IPS-18a (cell line): Measurements from ENCODE around the gene CYP2W1.

Experiments used
- H3K27ac ChIP-seq: one replicate; pipeline ENCODE4 v1.5.1; 2013; ENCODE audit warnings: low read length
- H3K27me3 ChIP-seq: one replicate; pipeline ENCODE4 v1.6.1; 2013; ENCODE audit warnings: mild to moderate bottlenecking, low read length; ENCODE audit not compliant: control insufficient read depth, insufficient read depth
- H3K36me3 ChIP-seq: one replicate; pipeline ENCODE4 v1.6.1; 2013; ENCODE audit warnings: low read depth, low read length; ENCODE audit not compliant: control insufficient read depth
- H3K4me1 ChIP-seq: one replicate; pipeline ENCODE4 v1.6.1; 2013; ENCODE audit warnings: low read depth, low read length; ENCODE audit not compliant: control insufficient read depth
- H3K4me3 ChIP-seq: one replicate; pipeline ENCODE4 v1.5.1; 2013; ENCODE audit warnings: low read length
- H3K9ac ChIP-seq: one replicate; pipeline ENCODE4 v1.6.1; 2013; ENCODE audit warnings: mild to moderate bottlenecking, low read length, moderate library complexity
- H3K9me3 ChIP-seq: one replicate; pipeline ENCODE4 v1.6.1; 2013; ENCODE audit warnings: low read depth, low read length; ENCODE audit not compliant: control insufficient read depth

The CYP2W1 gene

GRCh38 chr7:944744-945143 is 38.2 kb upstream of the CYP2W1 start:
- peaks cover 6% of the 10 kb centered on the region for H3K4me1 ChIP-seq
- peaks cover 20% of the 10 kb centered on the region for H3K27me3 ChIP-seq
- H3K36me3 ChIP-seq = no peaks in the 10 kb centered on the region
- H3K27ac ChIP-seq = no peak overlapping the region
- H3K4me3 ChIP-seq = no peak overlapping the region
- H3K9me3 ChIP-seq = no peaks in the 10 kb centered on the region
- H3K9ac ChIP-seq = no peak overlapping the region

- H3K4me3 ChIP-seq = no peak overlapping the region
- H3K9ac ChIP-seq = no peak overlapping the region
- peaks cover 18% of the 10 kb centered on the region for H3K27me3 ChIP-seq
These were observed 37.8 kb upstream of the CYP2W1 start for GRCh38 chr7:945147-945555.

GRCh38 chr7:945556-946255 is 37.3 kb upstream of the CYP2W1 start:
- no peaks in the 10 kb centered on the region for H3K36me3 ChIP-seq
- H3K27ac ChIP-seq = no peak overlapping the region
- H3K9ac ChIP-seq = no peak overlapping the region
- peaks cover 13% of the 10 kb centered on the region for H3K27me3 ChIP-seq
- no peaks in the 10 kb centered on the region for H3K9me3 ChIP-seq
- H3K4me3 ChIP-seq = no peak overlapping the region
- H3K4me1 ChIP-seq = peaks cover 6% of the 10 kb centered on the region

More at GRCh38 chr7:945147-945555, 37.8 kb upstream of the CYP2W1 start:
- Histone ChIP-seq H3K36me3 (no peaks in the 10 kb centered on the region), H3K4me1 (peaks cover 6% of the 10 kb centered on the region), H3K9me3 (no peaks in the 10 kb centered on the region), H3K27ac (no peak overlapping the region)

DNA sequence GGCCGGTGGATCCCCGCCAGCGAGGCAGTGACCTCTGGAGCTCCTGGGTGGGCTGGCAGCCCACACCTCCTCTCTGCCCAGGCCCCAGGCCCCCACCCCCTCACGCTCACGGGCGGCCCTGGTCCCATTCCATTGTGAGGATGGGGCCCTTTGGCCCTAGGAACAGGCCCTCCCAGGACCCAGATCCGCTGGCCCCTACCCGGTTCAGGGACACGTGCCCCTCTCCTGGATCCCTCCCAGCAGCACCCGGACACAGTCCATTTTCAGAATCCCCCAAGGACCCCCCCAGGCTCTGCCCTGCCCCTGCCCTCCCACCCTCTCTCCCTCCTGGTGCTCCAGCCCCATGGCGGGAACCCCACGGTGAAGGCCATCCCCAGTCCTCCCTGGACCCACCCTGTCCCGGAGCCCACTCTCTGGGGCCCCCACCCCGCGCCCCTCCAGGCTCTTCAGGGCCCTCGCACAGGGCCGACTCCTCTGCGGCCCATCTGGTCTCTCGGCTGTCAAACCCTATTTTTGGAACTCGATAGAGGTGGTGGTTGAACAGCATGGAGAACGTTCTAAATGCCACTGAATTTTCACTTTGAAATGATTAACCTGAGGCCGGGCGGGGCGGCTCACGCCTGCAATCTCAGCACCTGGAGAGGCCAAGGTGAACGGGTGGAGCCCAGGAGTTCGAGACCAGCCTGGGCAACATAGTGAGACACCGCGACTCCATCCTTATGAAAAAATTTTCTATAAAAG is 36.6 kb upstream of the CYP2W1 start:
- Histone ChIP-seq H3K4me3 (no peak overlapping the region), H3K27me3 (peaks cover 7% of the 10 kb centered on the region), H3K36me3 (no peaks in the 10 kb centered on the region), H3K4me1 (peaks cover 6% of the 10 kb centered on the region), H3K27ac (no peak overlapping the region), H3K9me3 (no peaks in the 10 kb centered on the region), H3K9ac (no peak overlapping the region)

DNA sequence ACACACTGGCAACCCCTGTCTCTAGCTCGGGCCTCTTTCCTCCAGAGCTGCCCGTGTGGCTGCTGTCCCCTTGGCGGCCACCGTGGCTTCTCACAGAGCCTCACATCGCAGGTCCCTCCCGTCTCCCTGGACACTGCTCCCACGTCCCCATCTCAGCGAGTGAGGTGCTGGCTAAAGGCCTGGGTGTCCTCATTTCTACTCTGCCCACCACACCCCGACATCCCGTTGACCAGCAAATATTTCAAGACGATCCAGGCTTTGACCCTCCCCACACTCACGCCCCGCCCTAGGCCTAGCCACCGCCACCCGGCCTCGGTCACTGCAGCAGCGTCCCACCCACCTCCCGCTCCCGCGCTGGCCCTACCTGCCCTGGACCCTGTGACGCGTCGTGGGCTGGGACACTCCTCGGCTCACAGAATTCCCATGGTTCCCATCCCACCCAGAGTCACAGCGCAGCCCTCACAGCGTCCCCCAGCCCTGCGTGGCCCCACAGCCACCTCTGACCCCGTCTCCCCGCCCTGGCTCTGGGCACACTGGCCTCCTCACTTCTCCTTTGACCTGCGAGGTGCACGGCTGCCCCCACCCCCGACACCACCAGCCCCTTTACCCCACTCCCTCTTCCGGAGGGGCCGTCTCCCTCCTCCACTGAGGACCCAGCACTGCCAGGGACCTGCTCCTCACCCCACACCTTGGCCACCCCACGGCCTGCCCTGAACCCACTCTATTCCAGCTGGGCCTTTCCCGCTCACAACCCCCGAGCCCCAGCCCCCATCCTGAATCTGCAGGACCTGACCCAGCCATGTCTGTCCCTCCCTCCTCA is 35.4 kb upstream of the CYP2W1 start:
- Histone ChIP-seq H3K9me3 (no peaks in the 10 kb centered on the region), H3K4me3 (no peak overlapping the region), H3K27me3 (peaks cover 5% of the 10 kb centered on the region), H3K9ac (no peak overlapping the region), H3K27ac (no peak overlapping the region), H3K4me1 (peaks cover 6% of the 10 kb centered on the region), H3K36me3 (no peaks in the 10 kb centered on the region)

DNA sequence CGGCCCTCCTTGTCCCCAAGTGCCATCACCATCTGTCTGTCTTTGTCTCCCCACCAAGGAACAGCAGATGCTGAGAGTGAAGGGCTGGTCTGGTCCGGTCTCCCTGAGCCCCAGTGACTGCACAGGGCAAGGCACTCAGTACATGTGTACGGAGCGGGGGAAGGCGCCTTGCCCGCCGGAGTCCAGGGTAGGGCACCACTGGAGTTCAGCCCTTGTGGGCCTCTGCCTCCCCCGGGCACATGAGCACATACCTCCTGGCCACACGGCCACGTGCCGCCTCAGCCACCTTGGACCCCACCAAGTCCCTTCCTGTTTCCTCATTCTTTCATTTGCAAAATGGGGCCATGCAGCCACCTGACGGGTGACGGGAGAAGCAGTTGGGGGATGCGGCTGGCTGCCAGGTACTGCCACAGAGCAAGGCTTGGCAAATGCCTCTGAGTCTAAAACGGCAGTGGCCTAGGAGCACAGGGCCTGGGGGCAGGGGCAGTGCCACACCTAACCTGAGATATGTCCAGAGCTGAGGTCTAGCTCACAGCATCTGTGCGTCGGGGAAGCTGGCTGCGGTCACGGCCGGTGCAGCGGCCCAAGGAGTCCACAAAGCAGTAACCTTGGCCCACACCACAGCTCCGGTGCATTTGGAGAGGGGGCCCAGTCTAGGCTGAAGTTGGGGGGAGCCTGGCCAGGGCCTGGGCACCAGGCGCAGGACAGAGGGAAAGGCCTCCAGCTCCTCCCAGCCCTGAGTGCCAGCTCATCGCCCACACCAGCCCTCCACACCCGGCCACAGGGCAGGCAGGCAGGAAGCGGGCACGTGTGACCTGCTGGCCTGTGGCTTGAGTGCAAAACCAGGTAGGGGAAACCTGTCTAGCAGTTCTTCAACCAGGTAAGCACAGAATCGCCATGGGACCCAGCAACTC is 33.7 kb upstream of the CYP2W1 start:
- Histone ChIP-seq H3K27ac (no peak overlapping the region), H3K9ac (no peak overlapping the region), H3K4me3 (no peak overlapping the region), H3K9me3 (no peaks in the 10 kb centered on the region), H3K36me3 (no peaks in the 10 kb centered on the region), H3K27me3 (peaks cover 17% of the 10 kb centered on the region), H3K4me1 (peaks cover 6% of the 10 kb centered on the region)

DNA sequence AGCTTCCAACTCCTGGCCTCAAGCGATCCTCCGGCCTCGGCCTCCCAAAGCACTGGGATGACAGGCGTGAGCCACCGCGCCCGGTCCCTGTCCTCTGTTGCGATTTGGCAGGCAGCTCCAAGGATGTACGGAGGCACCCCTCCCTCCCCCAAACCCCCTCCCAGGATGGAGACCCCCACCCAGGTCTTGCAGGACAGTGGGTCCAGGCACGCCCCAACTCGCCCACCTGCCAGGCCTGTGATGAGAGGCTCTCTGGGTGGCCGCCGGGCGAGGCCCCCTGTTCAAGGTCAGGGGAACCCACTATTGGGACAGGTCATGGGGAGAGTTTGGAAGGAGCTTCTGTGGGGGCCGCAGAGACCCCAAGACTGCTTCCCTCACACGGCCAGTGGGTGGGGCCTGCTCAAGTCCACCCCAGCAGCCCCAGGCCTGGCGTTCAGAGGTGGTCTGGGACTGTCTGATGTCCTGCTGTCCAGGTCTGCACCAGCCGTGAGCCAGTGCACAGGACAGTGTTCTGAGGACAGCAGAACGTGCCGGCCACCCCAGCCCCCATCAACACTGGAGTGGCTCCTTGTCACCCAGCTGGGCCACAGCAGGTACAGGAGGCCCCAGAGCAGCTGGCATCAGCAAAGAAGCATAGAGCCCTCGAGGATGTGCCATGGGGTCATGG is 31.0 kb upstream of the CYP2W1 start:
- H3K27ac ChIP-seq = no peak overlapping the region
- H3K9ac ChIP-seq = no peak overlapping the region
- H3K9me3 ChIP-seq = no peaks in the 10 kb centered on the region
- H3K4me3 ChIP-seq = no peak overlapping the region
- no peaks in the 10 kb centered on the region for H3K4me1 ChIP-seq
- H3K36me3 ChIP-seq = no peaks in the 10 kb centered on the region
- H3K27me3 ChIP-seq = peaks cover 33% of the 10 kb centered on the region

DNA sequence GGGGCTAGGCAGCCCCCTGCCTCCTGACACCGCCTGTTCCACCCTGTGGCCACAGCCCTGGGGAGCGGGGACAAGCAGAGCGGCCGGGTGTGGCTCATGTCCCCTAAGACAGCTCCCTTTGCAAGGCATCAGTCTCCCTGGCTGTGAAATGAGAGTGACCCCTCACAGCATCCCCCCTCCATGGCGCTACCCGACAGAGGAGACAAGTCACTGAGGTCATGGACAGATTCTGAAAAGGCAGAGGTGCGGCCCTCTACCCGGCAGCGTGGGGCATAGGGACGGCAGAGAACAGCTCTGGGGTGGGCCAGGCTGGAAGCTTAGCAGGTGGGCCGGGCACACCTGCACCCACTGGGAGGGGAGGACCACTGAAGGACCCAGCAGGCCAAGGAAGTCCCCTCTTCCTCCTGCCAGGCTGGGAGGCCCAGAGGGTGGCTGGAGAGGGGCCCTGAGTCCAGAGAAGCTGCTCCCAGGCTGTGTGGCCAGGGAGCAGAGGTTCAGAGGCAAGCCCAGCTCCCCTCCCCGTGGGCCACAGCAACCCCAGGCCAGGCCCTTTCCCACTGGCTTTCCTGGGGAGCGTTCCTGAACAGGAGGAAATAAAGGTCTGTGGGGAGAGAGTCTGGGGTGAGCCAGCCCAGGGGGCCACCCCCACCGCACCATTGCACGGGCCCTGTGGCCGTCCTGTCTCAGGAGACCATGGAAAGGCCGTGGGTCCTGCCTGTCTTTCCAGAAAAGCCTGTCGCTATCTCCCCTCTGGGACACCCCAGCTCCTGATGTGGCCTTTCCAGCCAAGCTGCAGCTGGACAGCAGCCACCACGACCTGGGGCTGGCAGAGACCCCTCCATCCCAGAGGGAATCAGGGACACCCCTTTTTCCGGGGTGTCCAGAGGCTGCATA is 30.2 kb upstream of the CYP2W1 start:
- Histone ChIP-seq H3K4me1 (no peaks in the 10 kb centered on the region), H3K9me3 (no peaks in the 10 kb centered on the region), H3K27ac (no peak overlapping the region), H3K9ac (no peak overlapping the region), H3K27me3 (peaks cover 33% of the 10 kb centered on the region), H3K36me3 (no peaks in the 10 kb centered on the region), H3K4me3 (no peak overlapping the region)

DNA sequence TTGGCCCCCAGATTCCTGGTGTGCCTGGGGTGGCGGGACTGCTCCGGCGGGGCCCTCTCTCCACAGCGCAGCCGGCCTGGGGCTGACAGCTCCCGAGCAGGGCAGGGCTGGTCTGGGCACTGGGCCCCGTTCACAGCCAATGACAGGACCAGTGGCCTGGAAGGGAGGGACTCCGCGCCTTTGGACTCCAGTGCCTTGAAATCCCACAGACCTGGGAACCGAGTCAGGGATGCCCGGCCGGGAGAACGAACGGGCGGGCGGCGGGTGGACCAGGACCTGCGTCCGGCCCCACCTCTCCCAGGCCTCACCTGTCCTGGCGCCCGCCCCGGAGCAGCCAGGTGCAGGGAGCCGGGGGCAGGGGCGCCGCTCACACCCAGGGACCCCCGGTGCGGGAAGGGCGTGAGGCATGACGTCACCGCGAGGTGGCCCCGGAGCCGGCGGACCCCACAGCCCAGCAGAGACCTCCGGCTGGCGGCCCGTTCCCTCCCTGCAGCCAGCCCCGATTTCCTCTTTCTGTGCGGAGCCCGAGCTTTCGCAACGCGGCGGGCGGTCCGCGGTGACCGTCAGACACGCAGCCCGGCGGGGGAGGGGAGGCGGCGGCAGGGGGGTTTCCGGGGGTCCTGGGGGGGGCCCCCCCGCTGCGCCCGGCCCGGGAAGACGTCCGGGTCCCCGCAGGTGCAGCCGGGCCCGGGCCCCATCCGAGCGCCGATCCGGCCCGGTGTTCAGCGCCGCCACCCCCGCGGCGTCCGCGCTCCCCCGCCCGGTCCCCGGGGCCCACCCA is 29.2 kb upstream of the CYP2W1 start:
- peaks cover 33% of the 10 kb centered on the region for H3K27me3 ChIP-seq
- H3K4me1 ChIP-seq = no peaks in the 10 kb centered on the region
- peak overlapping the region; percentile 37 for H3K4me3 ChIP-seq
- no peaks in the 10 kb centered on the region for H3K36me3 ChIP-seq
- H3K9me3 ChIP-seq = no peaks in the 10 kb centered on the region
- H3K27ac ChIP-seq = no peak overlapping the region
- H3K9ac ChIP-seq = no peak overlapping the region
